Activated T-cell treated with anti-CD3 and anti-CD28 coated beads for 1 hour (primary cell): ENCODE results near the gene PDE8B.

Source experiments
- DNase-seq: peaks from one replicate; pipeline ENCODE4 v3.0.0-alpha.2; 2020; ENCODE audit warnings: low read depth

The PDE8B gene

GRCh38 chr5:77295863-77296378 is 85.4 kb downstream of the PDE8B start:
- DNase-seq: no peak

- DNase-seq: no peak
Observed at GRCh38 chr5:77298146-77298545, 87.7 kb downstream of the PDE8B start.

- no peak for DNase-seq
Observed at GRCh38 chr5:77300451-77300850, 90.0 kb downstream of the PDE8B start.

- DNase-seq: no peak
Observed at GRCh38 chr5:77301447-77301883, 91.0 kb downstream of the PDE8B start.

GRCh38 chr5:77302247-77302646 is 91.8 kb downstream of the PDE8B start:
- no peak for DNase-seq

- no peak for DNase-seq
Observed at GRCh38 chr5:77302653-77303052, 92.2 kb downstream of the PDE8B start.

- no peak for DNase-seq
Observed at GRCh38 chr5:77304388-77304787, 93.9 kb downstream of the PDE8B start.

GRCh38 chr5:77305222-77305846 is 94.9 kb downstream of the PDE8B start:
- no peak for DNase-seq

- no peak for DNase-seq
Observed at GRCh38 chr5:77305956-77306355, 95.5 kb downstream of the PDE8B start.

- DNase-seq: no peak
Observed at GRCh38 chr5:77306531-77306930, 96.1 kb downstream of the PDE8B start.

GRCh38 chr5:77308154-77308960 is 97.9 kb downstream of the PDE8B start:
- DNase-seq: no peak

- DNase-seq: no peak
Observed at GRCh38 chr5:77309140-77309539, 98.7 kb downstream of the PDE8B start.

- DNase-seq: no peak
Observed at GRCh38 chr5:77310494-77311213, 100.2 kb downstream of the PDE8B start.

GRCh38 chr5:77311214-77311571 is 100.7 kb downstream of the PDE8B start:
- no peak for DNase-seq

GRCh38 chr5:77312413-77312812 is 101.9 kb downstream of the PDE8B start:
- DNase-seq: no peak

GRCh38 chr5:77316871-77317661 is 106.6 kb downstream of the PDE8B start:
- DNase-seq: no peak

GRCh38 chr5:77318060-77318459 is 107.6 kb downstream of the PDE8B start:
- no peak for DNase-seq

GRCh38 chr5:77319117-77319804 is 108.8 kb downstream of the PDE8B start:
- no peak for DNase-seq

GRCh38 chr5:77321793-77322394 is 111.4 kb downstream of the PDE8B start:
- DNase-seq: no peak

GRCh38 chr5:77322406-77322805 is 111.9 kb downstream of the PDE8B start:
- no peak for DNase-seq
